ENCODE data around the gene MTFR2.

Gene MTFR2

GRCh38 chr6:136181512-136181833 lies 68.6 kb downstream of the MTFR2 start:
- no peak for DNase-seq

Data from NCI-H2029 (cell line).